RPMI7951 (cell line): ENCODE measurements around the gene CCNJL. TPM values are rescaled to one million over a fixed set of nuclear protein-coding genes. Genes with fewer than 3 reads are reported as not detected.

Source experiments
- DNase-seq: peaks from one replicate; pipeline ENCODE4 v3.0.0-alpha.2; 2012; ENCODE audit warnings: low read depth
- total RNA-seq: library from RNA; depleted of rRNA; stranded (reverse); fragments of >200 nt; shearing (Covaris generic); gene quantifications from 2 replicates; pipeline ENCODE4 v1.2.3, GENCODE V29; 2014

Gene CCNJL
- total RNA-seq, 1 experiment from 2014 or later = 3.0 TPM

- DNase-seq = no peak
These were observed 21.6 kb downstream of the CCNJL start for GRCh38 chr5:160290751-160291150.

DNA sequence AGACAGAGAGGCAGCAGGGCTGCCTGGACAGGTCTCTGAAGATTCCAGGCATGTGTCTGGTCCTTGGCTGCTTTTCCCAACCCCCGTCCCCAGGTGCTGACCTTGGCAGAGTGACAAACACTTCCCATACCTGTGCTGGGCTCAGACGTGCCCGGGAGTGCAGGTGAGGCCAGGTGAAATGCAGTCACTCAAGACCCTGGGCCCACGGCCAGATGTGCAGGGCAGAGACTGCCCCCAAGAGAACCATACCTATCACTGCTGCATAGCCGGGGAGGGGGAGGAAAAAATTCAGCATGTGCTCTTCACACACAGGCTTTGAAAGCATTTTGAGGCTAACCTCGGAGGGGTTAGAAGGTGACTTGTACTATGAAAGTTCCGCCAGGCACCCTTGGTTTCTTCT is 22.6 kb downstream of the CCNJL start:
- no peak for DNase-seq

GRCh38 chr5:160289356-160289651 is 23.1 kb downstream of the CCNJL start:
- DNase-seq = no peak

- DNase-seq = peak; percentile 82
These were observed 24.8 kb downstream of the CCNJL start for GRCh38 chr5:160287378-160288051.

- no peak for DNase-seq
These were observed 25.4 kb downstream of the CCNJL start for GRCh38 chr5:160286947-160287346.

- no peak for DNase-seq
These were observed 27.0 kb downstream of the CCNJL start for GRCh38 chr5:160285316-160285715.

- no peak for DNase-seq
These were observed 28.0 kb downstream of the CCNJL start for GRCh38 chr5:160284291-160284873.

DNA sequence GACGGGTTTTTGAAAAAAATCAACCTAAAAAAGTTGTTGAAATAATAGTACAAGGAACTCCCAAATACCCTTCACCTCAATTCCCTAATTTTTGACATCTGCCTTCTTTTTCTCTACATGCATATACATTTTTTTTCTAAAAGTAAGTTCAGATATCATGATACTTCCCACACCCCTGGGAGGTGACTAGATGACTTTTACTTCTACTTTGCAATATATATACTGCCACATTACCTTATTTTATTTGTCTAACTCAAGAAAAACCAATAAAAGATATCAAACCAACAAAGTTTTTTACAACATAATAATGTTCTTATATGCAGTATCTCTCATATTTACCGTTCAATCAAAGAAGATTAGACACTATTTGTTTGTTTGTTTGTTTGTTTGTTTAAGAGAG is 31.1 kb downstream of the CCNJL start:
- no peak for DNase-seq

- DNase-seq = no peak
These were observed 31.8 kb downstream of the CCNJL start for GRCh38 chr5:160280384-160281095.

- DNase-seq = no peak
These were observed 34.0 kb downstream of the CCNJL start for GRCh38 chr5:160278343-160278742.

GRCh38 chr5:160274483-160274931 is 37.9 kb downstream of the CCNJL start:
- no peak for DNase-seq

GRCh38 chr5:160272889-160273288 is 39.5 kb downstream of the CCNJL start:
- no peak for DNase-seq

- DNase-seq = no peak
These were observed 40.1 kb downstream of the CCNJL start for GRCh38 chr5:160272264-160272663.

- DNase-seq = no peak
These were observed 40.5 kb downstream of the CCNJL start for GRCh38 chr5:160271836-160272235.

GRCh38 chr5:160271396-160271795 is 41.0 kb downstream of the CCNJL start:
- no peak for DNase-seq

GRCh38 chr5:160270704-160271103 is 41.7 kb downstream of the CCNJL start:
- no peak for DNase-seq

GRCh38 chr5:160269017-160269416 is 43.3 kb downstream of the CCNJL start:
- peak; percentile 71 for DNase-seq

- DNase-seq = no peak
These were observed 44.2 kb downstream of the CCNJL start for GRCh38 chr5:160268121-160268520.

DNA sequence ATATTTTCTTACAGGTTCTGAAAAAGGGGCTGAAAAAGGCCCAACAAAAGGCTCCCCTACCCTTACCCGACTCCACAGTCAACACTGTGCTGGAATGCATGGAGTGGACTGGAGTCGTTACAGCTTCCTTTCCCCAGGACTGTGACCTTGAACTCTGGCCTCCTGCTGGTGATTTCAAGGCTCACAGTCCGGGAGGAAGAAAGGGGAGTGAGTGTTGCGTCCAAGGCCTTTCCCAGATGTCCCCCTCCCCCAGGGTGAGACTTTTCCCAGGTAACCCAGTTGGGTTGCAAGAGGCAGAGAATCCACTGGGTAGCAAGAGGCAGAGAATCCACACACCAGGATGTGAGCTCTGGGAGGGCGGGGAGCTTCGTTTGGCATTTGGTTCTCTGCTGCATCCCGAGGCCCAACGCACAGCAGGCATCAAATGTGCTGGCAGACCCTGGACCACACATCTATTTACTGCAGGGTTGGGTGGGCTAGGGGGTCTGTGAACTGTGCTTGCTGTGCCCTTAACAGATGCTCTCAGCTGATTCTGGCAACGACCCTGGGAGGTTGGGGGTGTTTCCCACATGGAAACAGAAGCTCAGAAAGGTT is 45.5 kb downstream of the CCNJL start:
- no peak for DNase-seq

DNA sequence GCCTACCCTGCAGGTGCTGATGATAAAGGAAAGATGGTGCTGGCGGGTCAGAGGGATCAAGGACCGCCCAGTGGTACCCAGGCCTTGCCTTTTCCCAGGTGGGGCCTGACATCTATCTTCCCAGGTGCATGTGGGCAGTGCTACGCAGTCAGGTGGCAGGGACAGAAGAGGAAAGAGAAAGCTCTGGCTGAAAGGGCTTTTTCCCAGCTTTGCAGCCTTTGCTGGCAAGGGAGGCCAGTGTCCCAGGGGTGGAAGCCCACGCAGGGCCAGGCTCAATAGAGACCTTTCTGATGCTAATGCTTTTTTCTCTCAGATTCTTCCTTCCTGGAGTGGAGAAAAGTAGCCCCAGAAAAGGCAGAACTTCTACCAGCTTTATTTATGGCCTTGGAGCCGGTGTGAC is 46.3 kb downstream of the CCNJL start:
- DNase-seq = no peak

DNA sequence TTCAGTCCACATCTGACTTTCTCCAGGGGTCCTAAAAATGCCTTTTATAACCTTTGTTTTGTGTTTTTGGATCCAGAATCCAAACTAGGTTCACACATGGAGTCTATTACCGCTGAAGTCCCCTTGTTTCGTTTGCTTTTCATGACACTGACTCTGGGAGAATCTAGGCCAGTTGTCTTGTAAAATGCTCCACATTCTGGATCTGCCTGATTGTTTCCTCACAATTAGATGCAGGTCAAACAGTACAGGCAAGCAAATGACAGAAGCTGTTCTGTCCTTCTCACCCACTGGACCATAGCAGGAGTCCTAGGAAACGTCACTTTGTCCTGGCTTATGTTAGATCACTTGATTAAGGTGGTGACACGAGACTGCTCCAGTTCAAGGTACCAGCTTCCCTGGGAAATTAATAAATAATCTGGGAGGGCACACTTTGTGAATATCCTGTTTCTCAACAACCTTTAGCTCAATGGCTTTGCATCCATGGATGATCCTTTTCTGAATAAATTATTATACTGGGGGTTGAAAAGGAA is 49.0 kb downstream of the CCNJL start:
- no peak for DNase-seq
